Natural killer cell (primary cell): Measurements from ENCODE around the gene IKZF3. TPM values are rescaled to one million over a fixed set of nuclear protein-coding genes. Genes with fewer than 3 reads are reported as not detected.
A peak's percentile ranks its signal among the peaks of the same experiment; 100 is the strongest.

Experiments used
- ATAC-seq, 3 donors: fragments of 150-1000 bp in 2 of 3; fragments of 200-7000 bp in 1 of 3; cut with Tn5 transposase; 1 replicate in 1 of 3; 2 replicates in 2 of 3; pipeline ENCODE4 v1.10.0; 2021; ENCODE audit warnings: mild to moderate bottlenecking in 2 of 3, moderate library complexity in 2 of 3
- DNase-seq, 2 donors: peaks; one replicate each; pipeline versions ENCODE4 v3.0.0 to v3.0.0-alpha.2; 2013 to 2021; ENCODE audit warnings: mixed read lengths in 1 of 2
- H3K27ac ChIP-seq: one replicate; pipeline ENCODE4 v1.5.1; 2013; ENCODE audit warnings: mild to moderate bottlenecking, low read length
- H3K27me3 ChIP-seq: one replicate; pipeline ENCODE4 v1.6.1; 2013; ENCODE audit warnings: low read length; ENCODE audit not compliant: control insufficient read depth, insufficient read depth
- H3K36me3 ChIP-seq: one replicate; pipeline ENCODE4 v1.6.1; 2013; ENCODE audit warnings: low read length; ENCODE audit not compliant: control insufficient read depth, insufficient read depth
- H3K4me1 ChIP-seq: one replicate; pipeline ENCODE4 v1.6.1; 2013; ENCODE audit warnings: low read length; ENCODE audit not compliant: control insufficient read depth, insufficient read depth
- H3K4me3 ChIP-seq: one replicate; pipeline ENCODE4 v1.5.1; 2013; ENCODE audit warnings: low read length
- H3K9me3 ChIP-seq: one replicate; pipeline ENCODE4 v1.6.1; 2013; ENCODE audit warnings: low read length; ENCODE audit not compliant: control insufficient read depth, insufficient read depth
- H3K27ac Mint-ChIP-seq, 2 donors: one replicate each; pipeline ENCODE4 v1.8.0; 2022; ENCODE audit warnings: mild to moderate bottlenecking in 2 of 2, mixed read lengths in 2 of 2, moderate library complexity in 1 of 2
- H3K27me3 Mint-ChIP-seq, 2 donors: one replicate each; pipeline ENCODE4 v1.8.0; 2022; ENCODE audit warnings: low read depth in 2 of 2, mixed read lengths in 2 of 2
- H3K36me3 Mint-ChIP-seq: one replicate; pipeline ENCODE4 v1.8.0; 2022; ENCODE audit warnings: mixed read lengths
- H3K4me1 Mint-ChIP-seq, 2 donors: one replicate each; pipeline ENCODE4 v1.8.0; 2022; ENCODE audit warnings: mixed read lengths in 2 of 2
- H3K4me3 Mint-ChIP-seq: one replicate; pipeline ENCODE4 v1.8.0; 2022; ENCODE audit warnings: mild to moderate bottlenecking, moderate library complexity, mixed read lengths
- H3K9me3 Mint-ChIP-seq, 2 donors: one replicate each; pipeline ENCODE4 v1.8.0; 2022; ENCODE audit warnings: mixed read lengths in 2 of 2
- CTCF ChIP-seq: fragments of 200-600 bp; IDR thresholded peaks from one replicate; pipeline ENCODE4 v1.8.0; 2022; ENCODE audit warnings: antibody characterized with exemption
- WGBS: methylation state at CpG from one replicate; pipeline ENCODE4 v1.1.7; 2013; ENCODE audit warnings: missing lambda C conversion rate; ENCODE audit not compliant: insufficient coverage; 5-methylcytosine and 5-hydroxymethylcytosine counted together
- intact Hi-C: fragments of 100-400 bp; cut with micrococcal nuclease; formaldehyde crosslinking; loops from one replicate; pipeline ENCODE4 v1.14.2; 2022
- total RNA-seq, 4 donors: library from RNA; stranded (reverse); fragments of 120-200 nt in 1 of 4; gene quantifications; one replicate each; pipeline versions ENCODE4 v1.2.3 to v1.2.4, GENCODE V29; 2013 to 2022

The IKZF3 gene
- total RNA-seq, 3 donors from 2014 or later (not counting 1 experiment from before 2014, with no cell fraction given) = 134 to 162 (median 139) TPM

GRCh38 chr17:39787041-39787440, 77.1 kb downstream of the IKZF3 start:
- Mint-ChIP-seq H3K4me1 (peaks cover 48 to 50% of the 10 kb centered on the region in 2 donors), H3K27me3 (no peaks in the 10 kb centered on the region), H3K27ac (peak overlapping the region; percentile 57 to 86), H3K36me3 (peaks cover 18% of the 10 kb centered on the region), H3K9me3 (no peaks in the 10 kb centered on the region), H3K4me3 (no peak overlapping the region)
- intact Hi-C loops = no loop called here
- DNase-seq = no peak
- Histone ChIP-seq H3K27ac (no peak overlapping the region), H3K36me3 (peaks cover 56% of the 10 kb centered on the region), H3K4me1 (peaks cover 8% of the 10 kb centered on the region), H3K27me3 (no peaks in the 10 kb centered on the region), H3K9me3 (no peaks in the 10 kb centered on the region), H3K4me3 (no peak overlapping the region)
- no peak for TF ChIP-seq CTCF
- ATAC-seq = no peak

- DNase-seq = no peak
- peak in 2 of 3 donors; percentile 38 to 44 for ATAC-seq
- H3K9me3 Mint-ChIP-seq = no peaks in the 10 kb centered on the region
- peaks cover 41% of the 10 kb centered on the region for H3K4me1 ChIP-seq
- H3K4me1 Mint-ChIP-seq = peaks cover 61 to 74% of the 10 kb centered on the region in 2 donors
- no peaks in the 10 kb centered on the region for H3K27me3 Mint-ChIP-seq
- H3K9me3 ChIP-seq = no peaks in the 10 kb centered on the region
- no peak overlapping the region for H3K4me3 ChIP-seq
- WGBS = 86% methylated on average over 1 of the region's 1 CpG
- no peak overlapping the region for H3K27ac ChIP-seq
- intact Hi-C loops = no loop called here
- no peaks in the 10 kb centered on the region for H3K27me3 ChIP-seq
- peaks cover 12% of the 10 kb centered on the region for H3K36me3 Mint-ChIP-seq
- peak overlapping the region; percentile 57 for H3K4me3 Mint-ChIP-seq
- H3K36me3 ChIP-seq = peaks cover 30% of the 10 kb centered on the region
- peak overlapping the region; percentile 84 to 88 for H3K27ac Mint-ChIP-seq
- no peak for TF ChIP-seq CTCF
These were observed 81.1 kb downstream of the IKZF3 start for GRCh38 chr17:39782980-39783379.

- no peaks in the 10 kb centered on the region for H3K27me3 Mint-ChIP-seq
- H3K27ac Mint-ChIP-seq = peak overlapping the region; percentile 84 to 88
- TF ChIP-seq CTCF = no peak
- intact Hi-C loops = no loop called here
- peak in 1 of 3 donors; percentile 42 for ATAC-seq
- Histone ChIP-seq H3K27me3 (no peaks in the 10 kb centered on the region), H3K4me1 (peaks cover 41% of the 10 kb centered on the region), H3K4me3 (no peak overlapping the region), H3K27ac (peak overlapping the region; percentile 36), H3K36me3 (peaks cover 28% of the 10 kb centered on the region), H3K9me3 (no peaks in the 10 kb centered on the region)
- DNase-seq = no peak
- peaks cover 7% of the 10 kb centered on the region for H3K36me3 Mint-ChIP-seq
- peaks cover 61 to 74% of the 10 kb centered on the region in 2 donors for H3K4me1 Mint-ChIP-seq
- H3K9me3 Mint-ChIP-seq = no peaks in the 10 kb centered on the region
- 59% methylated on average over 3 of the region's 4 CpGs for WGBS
- H3K4me3 Mint-ChIP-seq = peak overlapping the region; percentile 57
These were observed 81.6 kb downstream of the IKZF3 start for GRCh38 chr17:39782481-39782880.

GRCh38 chr17:39781861-39782213, 82.3 kb downstream of the IKZF3 start:
- peak overlapping the region; percentile 79 for H3K4me3 Mint-ChIP-seq
- peak overlapping the region; percentile 84 to 88 for H3K27ac Mint-ChIP-seq
- Histone ChIP-seq H3K27me3 (no peaks in the 10 kb centered on the region), H3K4me3 (no peak overlapping the region), H3K9me3 (no peaks in the 10 kb centered on the region), H3K36me3 (peaks cover 23% of the 10 kb centered on the region), H3K27ac (peak overlapping the region; percentile 36), H3K4me1 (peaks cover 41% of the 10 kb centered on the region)
- intact Hi-C loops = no loop called here
- H3K36me3 Mint-ChIP-seq = peaks cover under 1% of the 10 kb centered on the region
- DNase-seq = no peak
- TF ChIP-seq CTCF = no peak
- 100% methylated on average over 2 of the region's 2 CpGs for WGBS
- H3K9me3 Mint-ChIP-seq = no peaks in the 10 kb centered on the region
- ATAC-seq = no peak
- H3K27me3 Mint-ChIP-seq = no peaks in the 10 kb centered on the region
- H3K4me1 Mint-ChIP-seq = peaks cover 62 to 74% of the 10 kb centered on the region in 2 donors
